NCI-H1417 (cell line): ENCODE results near the gene TENT4A.

Source experiments
- DNase-seq, 3 experiments: peaks; one replicate each; lab custom pipeline; 2025; lab: John Stamatoyannopoulos, UW

The TENT4A gene

GRCh38 chr5:6750142-6750840, 37.1 kb downstream of the TENT4A start:
- DNase-seq, result no peak

GRCh38 chr5:6750951-6751685, 37.9 kb downstream of the TENT4A start:
- no peak for DNase-seq

GRCh38 chr5:6752236-6752635, 39.0 kb downstream of the TENT4A start:
- no peak for DNase-seq

GRCh38 chr5:6752782-6753181, 39.5 kb downstream of the TENT4A start:
- DNase-seq, result no peak

- no peak for DNase-seq
These were observed 40.6 kb downstream of the TENT4A start for GRCh38 chr5:6753851-6754250.

- no peak for DNase-seq
These were observed 41.5 kb downstream of the TENT4A start for GRCh38 chr5:6754766-6755165.

GRCh38 chr5:6755519-6755918, 42.3 kb downstream of the TENT4A start:
- no peak for DNase-seq

GRCh38 chr5:6755941-6756340, 42.7 kb downstream of the TENT4A start:
- no peak for DNase-seq

- no peak for DNase-seq
These were observed 44.3 kb downstream of the TENT4A start for GRCh38 chr5:6757414-6757969.

- no peak for DNase-seq
These were observed 45.0 kb downstream of the TENT4A start for GRCh38 chr5:6758236-6758635.

GRCh38 chr5:6758706-6759105, 45.5 kb downstream of the TENT4A start:
- no peak for DNase-seq

- DNase-seq, result no peak
These were observed 46.2 kb downstream of the TENT4A start for GRCh38 chr5:6759401-6759800.

GRCh38 chr5:6759983-6760382, 46.8 kb downstream of the TENT4A start:
- DNase-seq, result no peak

- peak in 1 of 3 experiments; percentile 28 for DNase-seq
These were observed 47.5 kb downstream of the TENT4A start for GRCh38 chr5:6760686-6761085.

- DNase-seq, result no peak
These were observed 48.1 kb downstream of the TENT4A start for GRCh38 chr5:6761333-6761732.

GRCh38 chr5:6762116-6762515, 48.9 kb downstream of the TENT4A start:
- DNase-seq, result no peak

- DNase-seq, result no peak
These were observed 49.5 kb downstream of the TENT4A start for GRCh38 chr5:6762697-6763096.

GRCh38 chr5:6763191-6763590, 50.0 kb downstream of the TENT4A start:
- no peak for DNase-seq

- DNase-seq, result peak; percentile 82 to 93 (median 85)
These were observed 52.6 kb downstream of the TENT4A start for GRCh38 chr5:6765612-6766525.

GRCh38 chr5:6766604-6767093, 53.4 kb downstream of the TENT4A start:
- DNase-seq, result peak; percentile 88 to 99 (median 98)

- DNase-seq, result no peak
These were observed 54.3 kb downstream of the TENT4A start for GRCh38 chr5:6767481-6768063.
